Vagina (tissue), 2 donors: ENCODE results near the gene SOHLH2. TPM values are rescaled to one million over a fixed set of nuclear protein-coding genes. Genes with fewer than 3 reads are reported as not detected.
A peak's percentile ranks its signal among the peaks of the same experiment; 100 is the strongest.

Experiments
- DNase-seq, 2 donors: peaks; one replicate each; pipeline ENCODE4 v3.0.0-alpha.2; 2017; ENCODE audit errors: extremely low spot score in 2 of 2
- H3K27ac ChIP-seq: fragments of 200-600 bp; sonication (generic); one replicate; pipeline ENCODE4 v1.5.1; 2019
- H3K27me3 ChIP-seq: fragments of 200-600 bp; sonication (generic); one replicate; pipeline ENCODE4 v1.5.1; 2019
- H3K36me3 ChIP-seq, 2 donors: fragments of 200-600 bp; sonication (generic); one replicate each; pipeline ENCODE4 v1.5.1; 2017 to 2019
- H3K4me1 ChIP-seq: fragments of 200-600 bp; sonication (generic); one replicate; pipeline ENCODE4 v1.5.1; 2019
- H3K4me3 ChIP-seq, 2 donors: fragments of 200-600 bp; sonication (generic); 1 replicate in 1 of 2; 2 replicates in 1 of 2; pipeline ENCODE4 v1.5.1; 2016 to 2019
- H3K9me3 ChIP-seq: fragments of 200-600 bp; sonication (generic); one replicate; pipeline ENCODE4 v1.5.1; 2019
- POLR2A ChIP-seq, 2 donors: fragments of 450-650 bp; IDR thresholded peaks; one replicate each; pipeline ENCODE4 v1.6.1; 2017; ENCODE audit warnings: antibody characterized with exemption in 2 of 2, mild to moderate bottlenecking in 2 of 2, moderate library complexity in 2 of 2
- POLR2AphosphoS5 ChIP-seq, 2 donors: sonication (generic); formaldehyde crosslinking; IDR thresholded peaks; one replicate each; pipeline ENCODE4 v1.9.0; 2017; ENCODE audit warnings: antibody characterized with exemption in 2 of 2, mild to moderate bottlenecking in 2 of 2, low read depth in 1 of 2; ENCODE audit not compliant: insufficient read depth in 1 of 2
- intact Hi-C: fragments of 100-400 bp; cut with DNase I; formaldehyde crosslinking; loops from one replicate; pipeline ENCODE4 v1.15.1; 2023
- total RNA-seq: library from RNA; depleted of rRNA; stranded (reverse); fragments of >200 nt; gene quantifications from one replicate; pipeline ENCODE4 v1.2.3, GENCODE V29; 2016
- TF ChIP-seq, protein P1 (sequence below), 3 experiments: fragments of 450-650 bp in 2 of 3; fragments of 200-600 bp in 1 of 3; sonication (generic) in 1 of 3; IDR thresholded peaks; one replicate each; pipeline ENCODE4 v1.5.1; 2017 to 2019; ENCODE audit warnings: antibody characterized with exemption in 3 of 3, mild to moderate bottlenecking in 2 of 3, moderate library complexity in 2 of 3

The SOHLH2 gene
- total RNA-seq, 1 donor from 2014 or later: not detected

DNA sequence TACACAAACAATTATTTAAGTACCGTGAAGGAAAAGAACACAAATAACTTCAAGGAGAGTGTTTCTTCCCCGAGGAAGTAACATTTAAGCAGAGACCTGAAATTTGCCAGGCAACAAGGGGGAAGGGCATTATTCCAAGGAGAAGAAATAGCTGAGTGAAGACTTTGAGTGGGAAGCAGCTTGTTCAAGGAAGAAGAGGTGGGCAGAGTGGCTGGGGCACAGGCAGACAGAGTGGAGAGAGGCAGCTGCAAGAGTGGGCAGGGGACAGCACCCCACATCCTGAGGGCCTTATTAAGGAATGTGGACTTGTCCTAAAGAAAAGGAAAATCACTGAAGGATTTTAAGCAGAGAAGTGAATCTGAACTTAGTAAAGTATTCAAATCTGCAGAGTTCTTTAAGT lies 78.5 kb downstream of the SOHLH2 start:
- H3K27me3 ChIP-seq: no peaks in the 10 kb centered on the region
- TF ChIP-seq POLR2AphosphoS5 (IDR thresholded peaks at IDR 0.05; ENCODE audit: insufficient read depth in 1 of 2, low read depth in 1 of 2) (no peak), POLR2A (IDR thresholded peaks at IDR 0.05) (no peak)
- TF ChIP-seq, protein P1, sequence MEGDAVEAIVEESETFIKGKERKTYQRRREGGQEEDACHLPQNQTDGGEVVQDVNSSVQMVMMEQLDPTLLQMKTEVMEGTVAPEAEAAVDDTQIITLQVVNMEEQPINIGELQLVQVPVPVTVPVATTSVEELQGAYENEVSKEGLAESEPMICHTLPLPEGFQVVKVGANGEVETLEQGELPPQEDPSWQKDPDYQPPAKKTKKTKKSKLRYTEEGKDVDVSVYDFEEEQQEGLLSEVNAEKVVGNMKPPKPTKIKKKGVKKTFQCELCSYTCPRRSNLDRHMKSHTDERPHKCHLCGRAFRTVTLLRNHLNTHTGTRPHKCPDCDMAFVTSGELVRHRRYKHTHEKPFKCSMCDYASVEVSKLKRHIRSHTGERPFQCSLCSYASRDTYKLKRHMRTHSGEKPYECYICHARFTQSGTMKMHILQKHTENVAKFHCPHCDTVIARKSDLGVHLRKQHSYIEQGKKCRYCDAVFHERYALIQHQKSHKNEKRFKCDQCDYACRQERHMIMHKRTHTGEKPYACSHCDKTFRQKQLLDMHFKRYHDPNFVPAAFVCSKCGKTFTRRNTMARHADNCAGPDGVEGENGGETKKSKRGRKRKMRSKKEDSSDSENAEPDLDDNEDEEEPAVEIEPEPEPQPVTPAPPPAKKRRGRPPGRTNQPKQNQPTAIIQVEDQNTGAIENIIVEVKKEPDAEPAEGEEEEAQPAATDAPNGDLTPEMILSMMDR (IDR thresholded peaks at IDR 0.05): no peak
- intact Hi-C loops: loop anchor here (10.0 kb wide), 1 partner anchor 151 kb away; no protein-coding TSS in a partner anchor
- no peaks in the 10 kb centered on the region for H3K9me3 ChIP-seq
- H3K36me3 ChIP-seq: no peaks in the 10 kb centered on the region
- no peaks in the 10 kb centered on the region for H3K4me1 ChIP-seq
- no peak overlapping the region for H3K27ac ChIP-seq
- H3K4me3 ChIP-seq: no peak overlapping the region
- no peak for DNase-seq

DNA sequence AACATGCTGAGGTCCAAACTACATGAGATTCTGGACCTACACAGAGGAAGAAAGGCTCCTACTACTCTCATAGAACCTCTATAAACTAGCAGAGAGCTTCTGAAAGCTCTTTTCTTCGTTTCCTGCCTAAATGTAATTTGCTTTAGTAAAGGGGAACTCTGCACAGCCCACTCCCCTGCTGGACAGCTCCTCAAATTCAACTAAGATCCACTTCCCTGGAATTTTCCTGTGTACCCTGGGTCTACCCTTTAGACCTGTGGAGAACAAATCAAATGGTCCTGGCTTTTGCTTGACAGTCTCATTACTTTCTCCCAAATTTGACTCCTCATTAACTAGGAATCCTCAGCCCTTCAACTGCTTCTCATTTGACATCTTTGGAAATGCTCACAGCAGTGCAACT lies 79.7 kb downstream of the SOHLH2 start:
- TF ChIP-seq, protein P1 (IDR thresholded peaks at IDR 0.05): no peak
- TF ChIP-seq POLR2A (IDR thresholded peaks at IDR 0.05): no peak
- TF ChIP-seq POLR2AphosphoS5 (IDR thresholded peaks at IDR 0.05; ENCODE audit: insufficient read depth in 1 of 2, low read depth in 1 of 2): no peak
- peaks cover 7% of the 10 kb centered on the region for H3K4me1 ChIP-seq
- H3K27me3 ChIP-seq: no peaks in the 10 kb centered on the region
- no peak for DNase-seq
- intact Hi-C loops: loop anchor here (10.0 kb wide), 1 partner anchor 150 kb away; no protein-coding TSS in a partner anchor
- no peak overlapping the region for H3K4me3 ChIP-seq
- no peaks in the 10 kb centered on the region for H3K36me3 ChIP-seq
- no peaks in the 10 kb centered on the region for H3K9me3 ChIP-seq
- H3K27ac ChIP-seq: no peak overlapping the region

DNA sequence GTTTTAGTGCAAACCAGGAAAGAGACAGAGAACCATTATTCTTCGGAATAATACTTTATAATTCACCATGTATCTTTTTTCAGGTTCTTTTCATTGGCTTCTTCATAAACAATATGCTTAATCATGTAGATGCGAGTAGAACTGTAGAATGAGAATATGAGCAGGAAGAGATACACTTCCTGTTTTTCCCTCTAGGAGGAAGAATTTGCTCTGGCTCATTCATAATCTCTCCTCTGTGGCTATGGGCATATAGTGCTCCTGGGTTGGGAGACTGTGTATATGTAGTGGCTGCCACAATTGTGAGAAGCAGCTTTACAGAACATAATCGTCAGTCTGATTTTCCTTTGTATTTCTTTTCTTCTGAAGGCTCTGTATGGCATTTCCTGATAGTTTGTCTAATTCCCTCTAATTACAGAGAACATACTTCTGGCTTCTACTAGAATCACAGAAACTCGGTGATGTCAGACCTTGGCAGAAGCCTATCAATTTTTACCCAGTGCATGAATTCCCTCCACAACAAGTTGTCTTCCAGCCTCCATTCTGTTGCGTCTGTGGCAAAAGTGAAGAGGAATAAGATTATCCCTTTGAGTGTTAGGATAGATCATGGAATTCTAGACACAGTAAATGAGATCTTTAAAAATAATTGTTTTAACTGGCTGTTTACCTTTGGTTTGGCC lies 80.3 kb downstream of the SOHLH2 start:
- no peaks in the 10 kb centered on the region for H3K36me3 ChIP-seq
- peaks cover 7% of the 10 kb centered on the region for H3K4me1 ChIP-seq
- H3K4me3 ChIP-seq: no peak overlapping the region
- DNase-seq: no peak
- intact Hi-C loops: loop anchor here (10.0 kb wide), 1 partner anchor 149 kb away; no protein-coding TSS in a partner anchor
- H3K27me3 ChIP-seq: no peaks in the 10 kb centered on the region
- no peaks in the 10 kb centered on the region for H3K9me3 ChIP-seq
- TF ChIP-seq POLR2AphosphoS5 (IDR thresholded peaks at IDR 0.05; ENCODE audit: insufficient read depth in 1 of 2, low read depth in 1 of 2) (no peak), POLR2A (IDR thresholded peaks at IDR 0.05) (no peak)
- TF ChIP-seq, protein P1 (IDR thresholded peaks at IDR 0.05): no peak
- no peak overlapping the region for H3K27ac ChIP-seq

DNA sequence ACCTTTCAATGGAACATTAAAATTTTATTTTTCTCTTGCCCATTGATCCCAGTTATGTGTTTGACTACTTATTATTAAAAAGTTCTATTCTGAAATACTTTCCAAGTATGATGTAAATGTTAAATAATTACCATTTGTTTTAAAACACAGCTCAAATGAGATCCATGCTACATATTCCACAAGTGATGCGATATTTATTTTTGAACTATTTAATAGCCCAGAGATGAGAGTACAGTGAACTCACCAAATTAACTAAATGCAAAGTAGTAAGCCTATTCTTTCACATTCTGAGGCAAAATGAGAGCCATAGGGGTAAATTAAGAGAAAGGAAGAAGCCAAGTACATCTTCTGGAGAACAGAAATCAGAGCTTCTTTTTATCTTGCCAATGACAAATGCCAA lies 82.0 kb downstream of the SOHLH2 start:
- Histone ChIP-seq H3K9me3 (no peaks in the 10 kb centered on the region), H3K36me3 (no peaks in the 10 kb centered on the region), H3K27me3 (no peaks in the 10 kb centered on the region), H3K4me3 (no peak overlapping the region), H3K27ac (peak overlapping the region; percentile 64), H3K4me1 (peaks cover 7% of the 10 kb centered on the region)
- TF ChIP-seq POLR2AphosphoS5 (IDR thresholded peaks at IDR 0.05; ENCODE audit: insufficient read depth in 1 of 2, low read depth in 1 of 2) (no peak), POLR2A (IDR thresholded peaks at IDR 0.05) (no peak)
- TF ChIP-seq, protein P1 (IDR thresholded peaks at IDR 0.05): no peak
- DNase-seq: no peak
- intact Hi-C loops: loop anchor here (10.0 kb wide), 1 partner anchor 148 kb away; no protein-coding TSS in a partner anchor

DNA sequence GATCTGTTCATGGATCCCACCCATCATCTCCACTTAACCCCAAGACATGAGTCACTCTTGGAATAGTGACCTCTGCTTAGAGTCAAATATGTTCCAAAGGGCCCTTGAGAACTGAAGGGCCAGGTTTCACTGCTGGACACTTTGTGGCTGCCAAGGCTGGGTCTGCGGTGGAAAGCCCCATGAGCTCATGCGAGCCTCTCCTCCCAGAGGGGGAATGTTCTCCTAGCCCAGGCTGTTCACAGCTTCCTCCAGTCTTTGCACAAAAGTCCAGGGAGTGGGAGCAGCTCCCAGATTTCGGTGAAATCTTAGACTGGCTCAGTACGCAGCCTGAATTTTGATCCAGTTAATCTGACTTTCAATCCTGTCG lies 82.4 kb downstream of the SOHLH2 start:
- peak overlapping the region; percentile 48 to 75 for H3K4me3 ChIP-seq
- DNase-seq: no peak
- peaks cover 7% of the 10 kb centered on the region for H3K4me1 ChIP-seq
- peak overlapping the region; percentile 64 for H3K27ac ChIP-seq
- intact Hi-C loops: loop anchor here (10.0 kb wide), 1 partner anchor 147 kb away; no protein-coding TSS in a partner anchor
- TF ChIP-seq POLR2A (IDR thresholded peaks at IDR 0.05) (no peak), POLR2AphosphoS5 (IDR thresholded peaks at IDR 0.05; ENCODE audit: insufficient read depth in 1 of 2, low read depth in 1 of 2) (peak in 1 of 2 donors; percentile 5)
- no peaks in the 10 kb centered on the region for H3K27me3 ChIP-seq
- H3K9me3 ChIP-seq: no peaks in the 10 kb centered on the region
- H3K36me3 ChIP-seq: no peaks in the 10 kb centered on the region
